Stimulated activated CD8-positive, alpha-beta memory T cell treated with anti-CD3 and anti-CD28 coated beads, Interleukin-7, amount 100 ng/mL, for 24 hours (primary cell): Measurements from ENCODE around the gene CDC14B.
"Not testable (repeated sequence)": the region's sequence is repeated elsewhere in the genome, so short reads cannot be mapped to it uniquely, and the experiment has no call there.

Experiments used
- DNase-seq: peaks from one replicate; pipeline ENCODE4 v3.0.0-alpha.2; 2020; ENCODE audit warnings: low read depth

Gene CDC14B

DNA sequence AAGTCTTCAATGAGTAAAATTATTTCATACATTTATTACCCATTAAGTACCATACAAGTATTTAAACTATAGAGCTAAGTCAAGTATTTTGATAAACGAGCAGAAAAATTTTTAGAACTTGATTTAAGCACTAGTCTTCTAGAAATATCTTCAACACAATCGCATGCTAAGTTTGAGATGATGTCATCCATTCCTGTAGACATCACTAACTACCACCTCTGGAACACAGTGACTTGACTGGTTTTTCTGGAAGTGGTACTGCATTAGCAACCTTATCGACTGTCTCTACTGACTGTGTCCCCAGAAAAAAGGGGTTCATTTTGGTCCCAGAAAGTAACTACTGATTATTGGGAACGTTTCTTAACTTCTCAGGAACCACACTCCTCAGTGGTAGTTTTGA, 69.0 kb downstream of the CDC14B start:
- no peak for DNase-seq

DNA sequence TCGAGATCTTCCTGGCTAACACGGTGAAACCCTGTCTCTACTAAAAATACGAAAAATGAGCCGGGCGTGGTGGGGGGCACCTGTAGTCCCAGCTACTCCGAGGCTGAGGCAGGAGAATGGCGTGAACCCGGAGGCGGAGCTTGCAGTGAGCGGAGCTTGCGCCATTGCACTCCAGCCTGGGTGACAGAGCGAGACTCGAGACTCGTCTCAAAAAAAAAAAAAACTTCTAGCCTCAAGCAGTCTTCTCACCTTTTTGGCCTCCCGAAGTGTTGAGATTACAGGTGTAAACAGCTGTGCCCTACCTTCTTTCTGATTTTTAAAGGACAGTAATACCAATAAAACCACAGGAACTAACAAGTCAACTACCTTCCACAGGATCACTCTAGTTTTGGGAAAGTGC, 76.5 kb downstream of the CDC14B start:
- not testable (repeated sequence) for DNase-seq

DNA sequence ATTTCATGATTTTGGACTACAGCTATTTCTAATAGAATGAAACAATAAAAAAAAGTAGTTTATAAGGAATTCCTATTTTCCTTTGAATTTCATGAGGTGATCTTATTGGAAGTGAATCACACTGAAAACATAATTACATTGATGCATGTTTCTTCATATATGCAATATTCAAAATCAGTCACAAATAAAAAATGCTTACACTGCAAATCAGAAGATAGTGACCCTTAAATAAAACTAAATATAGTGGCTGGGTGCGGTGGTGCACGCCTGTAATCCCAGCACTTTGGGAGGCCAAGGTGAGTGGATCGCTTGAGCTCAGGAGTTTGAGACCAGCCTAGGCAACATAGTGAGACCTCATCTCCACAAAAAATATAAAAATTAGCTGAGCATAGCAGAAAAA, 79.5 kb downstream of the CDC14B start:
- DNase-seq: no peak

DNA sequence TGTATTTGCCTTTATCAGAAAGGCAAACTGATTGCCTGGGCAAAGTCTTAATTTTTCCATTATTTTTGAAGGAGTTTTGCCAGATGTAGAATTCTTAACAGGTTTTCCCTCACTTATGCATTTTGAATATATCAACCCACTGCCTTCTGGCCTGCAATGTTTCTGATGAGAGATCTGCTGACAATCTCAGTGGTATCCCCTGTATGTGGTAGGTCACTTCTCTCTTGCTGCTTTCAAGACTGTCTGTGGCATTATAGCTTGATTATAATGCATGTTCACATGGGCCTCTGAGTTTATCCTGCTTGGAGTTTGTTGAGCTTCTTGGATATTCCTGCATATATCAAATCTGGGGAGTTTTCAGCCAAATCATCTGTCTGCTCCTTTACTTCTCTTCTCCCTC, 87.5 kb downstream of the CDC14B start:
- DNase-seq: no peak

DNA sequence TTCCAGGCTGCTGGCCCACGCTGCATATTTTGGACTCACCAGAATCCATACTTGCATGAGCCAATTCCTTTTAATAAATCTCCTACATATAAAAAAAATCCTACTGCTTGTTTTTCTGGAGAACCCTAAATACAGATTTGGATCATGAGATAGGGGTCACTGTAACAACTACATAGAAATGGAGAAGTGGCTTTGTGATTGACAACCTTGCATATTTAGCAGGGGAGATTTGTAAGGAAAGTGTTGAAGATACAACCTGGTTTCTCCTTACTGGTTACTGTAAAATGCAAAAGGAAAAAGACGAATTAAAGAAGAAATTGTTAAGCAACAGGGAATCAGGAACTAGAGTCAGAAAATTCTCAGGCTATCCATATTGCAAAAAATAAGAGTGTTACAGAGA, 94.9 kb downstream of the CDC14B start:
- DNase-seq: no peak

DNA sequence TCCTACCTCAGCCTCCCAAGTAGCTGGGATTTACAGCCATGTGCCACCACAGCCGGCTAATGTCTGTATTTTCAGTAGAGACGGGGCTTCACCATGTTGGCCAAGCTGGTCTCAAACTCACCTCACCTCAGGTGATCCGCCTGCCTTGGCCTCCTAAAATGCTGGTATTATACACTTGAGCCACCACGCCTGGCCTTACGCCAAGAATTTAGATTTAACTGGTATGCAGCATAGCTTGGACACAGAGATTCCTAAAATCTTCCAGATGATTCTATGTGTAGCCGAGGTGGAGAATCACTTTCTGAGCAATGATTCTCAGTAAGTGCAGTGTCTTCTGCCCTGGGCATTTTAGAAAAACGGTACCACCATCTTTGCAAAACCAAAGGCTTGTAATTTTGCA, 95.6 kb downstream of the CDC14B start:
- no peak for DNase-seq

DNA sequence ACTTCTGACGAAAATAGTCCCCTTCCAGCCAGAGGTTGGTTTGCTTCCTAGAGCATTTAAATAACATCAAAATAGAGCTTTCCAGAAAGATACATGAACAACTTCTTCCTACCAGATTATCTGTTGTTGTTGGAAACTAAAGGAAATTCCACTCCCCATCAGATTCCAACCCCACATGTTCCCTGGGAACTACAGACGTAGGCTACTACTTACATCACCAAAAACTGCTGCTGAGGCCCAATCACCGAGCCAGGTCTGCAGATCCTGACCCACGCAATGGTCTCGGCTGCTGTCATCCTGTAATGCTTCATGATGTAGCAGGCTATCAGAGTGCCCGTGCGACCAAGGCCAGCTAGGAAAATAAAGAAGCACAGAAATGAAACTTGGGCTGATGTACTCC, 96.3 kb downstream of the CDC14B start:
- DNase-seq: no peak

DNA sequence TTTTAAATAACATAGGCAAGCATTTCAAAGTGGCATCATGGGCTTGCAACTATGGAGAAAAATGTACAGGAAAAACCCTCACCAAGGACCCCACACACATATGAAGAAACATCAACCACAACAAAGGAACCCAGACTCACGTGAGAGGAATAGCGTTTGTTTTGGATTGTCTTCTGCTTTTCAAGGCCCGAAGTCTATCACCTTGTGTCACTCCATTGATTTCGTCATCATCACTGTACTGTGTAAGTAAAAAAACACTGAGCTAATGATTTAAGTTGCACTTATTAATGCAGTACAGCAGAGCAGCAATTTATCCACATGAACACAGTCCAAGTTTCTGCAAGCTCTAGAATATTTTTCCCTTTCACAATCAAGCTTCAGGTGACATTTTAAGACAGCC, 97.3 kb downstream of the CDC14B start:
- DNase-seq: no peak

DNA sequence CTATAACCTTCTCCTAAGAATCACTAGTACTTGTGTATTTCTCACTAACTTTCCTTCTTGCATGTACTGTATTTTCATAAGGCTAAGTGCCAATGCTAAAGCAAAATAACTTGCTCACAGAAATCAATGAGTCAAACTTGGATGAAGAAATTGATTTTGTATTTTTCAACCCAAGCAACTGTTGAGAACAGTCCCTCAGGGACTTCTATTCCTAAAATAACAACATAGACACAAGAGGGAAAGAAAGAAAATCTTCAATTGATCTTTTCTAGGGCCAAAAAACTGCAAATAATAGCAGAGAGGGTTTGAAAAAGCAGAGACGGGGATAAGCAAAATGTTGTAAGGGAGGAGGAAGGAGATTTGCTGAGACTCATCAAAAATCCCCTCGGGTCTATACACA, 99.9 kb downstream of the CDC14B start:
- DNase-seq: no peak

DNA sequence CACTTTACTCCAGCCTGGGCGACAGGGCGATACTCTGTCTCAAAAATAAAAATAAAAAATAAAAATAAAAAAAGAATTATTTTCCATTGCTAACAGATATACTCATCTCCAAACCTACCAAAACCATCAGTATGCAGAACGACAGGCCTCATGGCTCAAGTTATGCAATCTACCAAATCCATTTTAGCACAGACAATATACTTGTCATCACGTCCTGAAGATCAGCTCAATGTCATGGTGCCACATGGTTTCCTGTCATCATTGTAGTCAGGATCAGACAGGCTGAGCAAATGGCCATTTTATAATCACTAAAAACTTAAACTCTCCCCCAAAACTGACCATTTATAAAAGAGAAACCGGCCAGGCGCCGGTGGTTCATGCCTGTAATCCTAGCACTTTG, 100.5 kb downstream of the CDC14B start:
- DNase-seq: no peak

DNA sequence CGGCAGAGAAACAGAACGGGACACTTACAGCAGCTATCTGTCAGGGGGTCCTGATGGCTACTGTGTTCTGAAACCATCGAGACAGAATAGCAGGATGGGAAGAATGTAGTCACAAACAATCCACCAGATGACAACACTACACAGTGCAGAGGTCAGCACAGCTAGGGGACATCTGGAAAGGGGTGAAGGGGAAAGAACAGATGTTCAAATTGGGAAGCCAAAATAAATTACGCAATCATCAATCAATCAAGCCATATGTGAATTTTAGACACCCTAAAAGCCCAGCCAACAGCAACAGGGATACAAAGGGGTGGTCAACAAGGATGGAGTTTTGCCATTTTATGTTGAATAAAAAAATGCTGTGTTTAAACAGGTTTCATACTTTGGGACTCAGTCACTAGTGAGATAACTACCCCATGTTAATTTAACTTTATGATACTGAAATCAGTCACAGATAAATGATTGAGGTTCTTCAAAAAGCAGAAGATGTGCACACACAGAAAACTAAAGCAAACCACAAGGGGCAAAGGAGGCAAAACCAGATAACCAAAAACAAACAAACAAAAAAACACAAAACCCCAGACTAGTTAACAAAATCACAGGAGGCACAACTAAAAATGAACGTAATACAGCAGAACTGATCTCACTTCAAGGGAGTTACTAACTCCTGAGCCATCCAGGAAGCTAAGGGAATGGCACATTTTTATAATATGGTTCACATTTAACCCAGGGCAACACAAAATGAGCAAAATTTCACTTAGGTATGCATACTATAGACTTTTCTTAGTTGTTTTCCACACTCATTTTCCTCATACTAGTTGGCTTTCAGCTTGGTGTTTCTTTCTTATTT, 103.8 kb downstream of the CDC14B start:
- DNase-seq: no peak

DNA sequence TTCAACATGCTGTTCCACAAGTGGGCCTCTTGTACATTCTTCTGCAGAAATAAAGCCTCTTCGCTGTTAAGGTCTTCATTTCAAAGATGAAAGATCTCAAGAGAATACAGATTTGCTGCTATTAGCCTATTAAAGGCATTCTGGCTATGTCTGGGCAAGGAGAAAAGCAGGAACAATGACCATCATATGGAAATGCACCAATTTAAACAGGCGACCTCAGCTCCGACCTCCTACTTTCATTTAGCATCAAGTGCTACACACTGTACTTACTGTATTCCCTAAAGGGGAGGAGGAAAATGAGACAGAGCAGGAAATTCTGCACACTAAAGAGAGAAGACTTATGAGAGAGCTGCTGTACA, 104.9 kb downstream of the CDC14B start:
- DNase-seq: no peak

DNA sequence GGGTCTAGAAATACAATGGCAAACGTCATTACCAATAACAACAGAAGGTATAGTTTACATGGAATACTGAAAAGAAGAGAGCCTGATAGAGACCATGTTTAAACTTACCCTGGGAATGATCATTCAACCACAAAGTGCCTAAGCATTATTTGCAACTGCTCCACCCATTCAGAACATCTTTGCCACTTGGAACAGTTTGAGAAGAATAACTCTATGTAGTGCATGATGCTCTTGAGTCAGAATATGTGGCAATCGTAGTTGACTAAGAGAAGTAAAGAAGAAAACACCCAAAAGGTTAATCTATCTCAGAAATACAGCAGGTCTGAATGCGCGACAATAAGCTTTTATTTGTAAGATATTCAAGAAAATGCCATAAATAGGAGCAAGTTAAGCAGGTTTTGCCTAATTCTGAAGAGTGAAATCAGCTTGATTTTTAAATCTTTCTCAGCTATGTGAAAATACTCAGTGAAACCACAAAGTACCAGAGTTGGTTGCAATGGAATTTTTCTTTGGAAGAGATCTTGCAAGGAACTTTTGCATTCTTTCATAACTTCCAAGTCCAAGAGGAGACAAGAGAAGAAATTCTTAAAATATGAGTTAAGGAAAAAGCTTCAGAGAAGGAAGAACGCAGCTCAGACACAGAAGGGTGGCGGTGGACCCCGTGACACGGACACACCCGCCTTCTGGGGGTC, 105.4 kb downstream of the CDC14B start:
- no peak for DNase-seq

DNA sequence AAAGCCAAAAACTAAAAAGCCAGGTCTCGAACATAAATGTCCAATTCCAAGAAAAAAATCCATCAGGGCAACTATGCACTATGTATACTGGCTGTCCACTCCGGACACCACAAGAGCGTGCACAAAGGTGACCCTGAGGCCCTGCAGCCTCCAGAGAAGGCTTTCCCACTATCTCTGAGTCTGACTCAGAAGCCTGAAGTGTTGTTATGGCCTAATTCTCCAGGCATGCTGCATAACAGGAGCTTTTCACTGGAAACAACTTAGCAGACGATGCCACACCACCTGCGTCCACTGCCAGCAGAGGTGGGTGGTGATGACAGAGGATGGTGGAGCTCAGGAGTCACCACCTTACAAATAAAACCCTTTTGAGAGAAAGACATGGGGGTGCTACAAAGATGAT, 106.0 kb downstream of the CDC14B start:
- no peak for DNase-seq

DNA sequence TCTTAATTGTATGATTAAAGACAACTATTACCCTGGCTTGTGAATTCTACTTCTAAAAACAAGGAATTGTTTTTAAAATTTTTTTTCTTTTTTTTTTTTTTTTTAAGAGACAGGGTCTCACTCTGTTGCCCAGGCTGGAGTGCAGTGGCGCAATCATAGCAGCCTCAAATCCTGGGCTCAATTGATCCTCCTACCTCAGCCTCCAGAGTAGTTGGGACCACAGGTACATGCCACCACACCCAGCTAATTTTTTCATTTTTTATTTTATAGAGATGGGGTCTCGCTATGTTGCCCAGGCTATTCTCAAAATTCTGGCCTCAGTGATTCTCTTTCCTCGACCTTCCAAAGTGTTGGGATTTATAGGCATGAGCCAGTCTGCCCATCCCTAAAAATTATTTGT, 107.4 kb downstream of the CDC14B start:
- no peak for DNase-seq

DNA sequence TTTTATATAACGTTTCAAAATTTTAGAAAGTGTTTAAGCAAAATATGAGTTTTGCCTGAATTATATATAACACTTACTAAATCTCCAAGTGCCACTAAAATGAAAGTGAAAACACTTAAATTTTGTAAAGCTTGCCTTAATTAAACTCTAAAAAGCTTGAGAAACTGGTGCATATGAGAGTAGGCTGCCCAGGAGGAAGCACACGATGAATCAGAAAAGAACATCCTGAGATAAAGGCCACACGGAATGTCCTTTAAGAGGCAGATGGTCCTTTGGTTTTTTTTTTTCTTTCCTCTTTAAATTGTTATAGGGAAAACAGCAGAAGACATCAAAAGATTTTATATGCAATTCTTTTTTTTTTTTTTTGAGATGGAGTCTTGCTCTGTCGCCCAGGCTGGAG, 109.4 kb downstream of the CDC14B start:
- DNase-seq: no peak

DNA sequence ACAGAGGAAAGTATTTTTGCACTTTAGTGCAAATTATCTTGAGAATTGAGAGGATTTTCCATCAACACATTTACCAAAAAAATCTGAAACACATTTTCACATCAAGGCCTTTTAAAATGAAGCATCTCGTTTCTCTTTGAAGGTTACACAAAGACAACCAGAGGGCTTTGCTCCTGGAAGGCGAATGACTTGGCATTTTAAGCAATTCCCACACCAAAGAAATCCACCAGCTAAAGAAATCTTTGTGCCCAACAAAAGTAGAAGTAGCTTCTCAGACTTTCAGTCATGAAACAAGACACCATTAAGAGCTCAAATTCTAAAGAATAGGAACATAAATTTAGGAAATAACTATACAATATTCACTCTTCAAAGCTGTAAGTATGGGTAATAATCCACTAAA, 109.8 kb downstream of the CDC14B start:
- DNase-seq: no peak

DNA sequence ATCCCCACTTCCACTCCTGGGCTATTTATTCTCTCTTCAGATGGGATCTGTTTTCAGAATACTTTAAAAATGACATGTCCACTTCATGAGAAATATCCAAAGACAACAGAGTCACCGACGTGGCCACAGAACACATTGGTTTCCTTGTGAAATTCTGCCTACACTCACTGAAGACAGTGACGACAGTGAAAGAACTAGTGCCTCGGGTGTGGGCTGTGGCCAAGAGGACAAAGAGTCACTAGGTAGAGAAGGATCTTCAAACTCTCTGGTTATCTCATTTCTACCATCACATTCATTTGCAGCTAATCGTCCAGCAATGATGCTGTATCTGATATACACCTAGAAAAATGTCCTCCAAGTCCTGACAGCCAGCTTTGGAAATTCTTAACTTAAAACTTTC, 110.6 kb downstream of the CDC14B start:
- DNase-seq: no peak

DNA sequence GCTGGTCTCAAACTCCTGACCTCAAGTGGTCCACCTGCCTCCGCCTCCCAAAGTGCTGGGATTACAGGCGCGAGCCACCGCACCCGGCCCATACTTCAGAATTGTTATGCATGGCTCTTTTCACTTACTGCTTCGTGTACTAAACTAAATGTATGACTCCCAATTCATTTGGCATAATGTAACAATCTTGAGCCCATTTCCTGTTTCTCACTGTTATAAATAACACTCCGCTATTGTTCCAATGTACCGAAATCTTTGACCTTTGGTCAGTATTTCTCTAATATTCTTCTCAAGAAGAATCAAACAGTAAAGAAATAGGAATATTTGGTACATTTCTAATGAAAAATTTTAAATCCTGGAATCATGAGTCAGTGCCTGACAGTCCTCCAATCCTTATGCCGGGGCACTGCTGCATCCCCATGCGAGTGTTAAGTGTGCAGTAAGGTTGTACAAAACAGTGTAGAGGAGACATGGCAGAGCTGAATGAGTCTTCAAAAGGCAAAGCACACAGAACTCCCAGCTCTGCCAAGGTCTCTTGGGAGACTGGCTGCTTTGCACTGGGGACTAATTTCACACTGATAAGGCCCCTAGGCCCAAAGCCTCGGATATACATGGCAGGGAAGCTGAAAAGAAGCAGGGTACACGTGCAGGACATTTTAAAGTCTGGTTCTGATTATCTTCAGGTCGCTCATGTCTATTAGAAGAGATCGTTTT, 111.3 kb downstream of the CDC14B start:
- DNase-seq: no peak

DNA sequence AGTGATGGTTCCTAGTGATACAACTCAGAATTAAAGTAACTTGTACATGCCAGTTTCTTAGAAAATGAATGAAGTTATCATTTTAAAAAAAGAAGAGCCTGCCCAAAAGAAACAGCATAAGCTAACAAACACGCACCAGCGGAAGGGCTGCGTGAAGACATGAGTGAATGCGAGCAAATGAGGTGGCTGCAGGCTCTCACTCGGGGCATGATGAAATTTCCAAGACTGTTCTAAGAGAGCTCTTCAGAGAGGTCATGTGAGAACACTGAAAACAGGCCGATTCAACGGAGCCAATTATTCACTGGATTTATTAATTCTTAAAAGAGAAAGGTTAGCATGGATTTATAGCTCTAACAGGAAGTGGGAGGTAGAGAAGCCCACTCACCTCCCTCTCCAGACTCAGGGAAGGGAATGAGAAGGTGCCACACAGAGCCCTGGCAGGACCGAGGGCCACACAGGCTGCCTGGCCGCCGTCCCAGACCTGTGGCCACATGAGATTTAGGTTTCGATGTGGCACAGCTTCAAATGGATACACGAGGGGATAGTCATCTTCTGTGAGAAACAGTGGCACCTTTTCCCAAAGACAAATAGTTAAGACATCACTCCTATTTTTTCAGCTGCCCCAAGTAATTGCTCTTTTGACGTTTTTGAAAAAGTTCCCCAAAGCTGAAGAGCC, 114.2 kb downstream of the CDC14B start:
- no peak for DNase-seq

DNA sequence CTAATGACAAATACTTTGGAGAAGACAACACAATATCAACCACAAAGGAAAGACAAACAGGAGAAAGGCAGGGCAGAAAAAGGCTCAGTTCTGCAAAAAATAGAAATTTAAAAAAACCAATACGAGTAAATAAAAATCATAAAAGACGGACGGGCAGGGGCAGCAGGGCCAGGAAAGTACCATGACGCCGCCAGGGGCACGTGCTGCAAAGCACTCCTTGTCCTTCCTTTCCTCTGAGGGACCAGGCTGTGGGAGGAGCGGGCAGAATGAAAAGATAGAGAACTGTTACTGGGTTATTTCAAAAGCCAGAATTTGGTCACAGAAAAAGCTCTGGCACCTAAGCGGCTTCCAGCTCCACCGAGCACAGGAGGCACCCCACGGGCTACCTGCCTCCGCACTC, 115.7 kb downstream of the CDC14B start:
- no peak for DNase-seq

DNA sequence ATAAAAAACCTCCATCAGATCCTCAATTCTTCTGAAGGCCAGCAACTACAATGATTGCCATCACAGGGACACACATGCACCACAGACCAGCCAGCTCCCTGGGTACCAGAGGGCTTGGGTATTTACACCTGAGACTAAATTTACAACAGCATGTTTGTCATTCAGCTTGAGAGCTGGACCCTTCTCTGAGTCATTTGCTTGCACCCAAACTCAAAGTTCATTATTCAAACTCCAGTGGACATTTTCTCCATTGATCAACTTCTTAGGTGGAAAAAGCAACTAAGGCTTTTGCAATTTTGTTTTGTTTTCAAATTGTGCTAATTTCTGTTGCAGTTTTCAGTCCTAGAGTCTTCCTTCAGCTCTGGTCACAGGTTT, 116.3 kb downstream of the CDC14B start:
- DNase-seq: not testable (repeated sequence)
